H1 (cell line): ENCODE measurements around the gene LSM11. TPM values are rescaled to one million over a fixed set of nuclear protein-coding genes. Genes with fewer than 3 reads are reported as not detected.

ENCODE experiments used
- CTCF ChIA-PET: fragments of 300-600 bp; sonication (Branson Sonifier 250); formaldehyde crosslinking; loops from one replicate; lab custom pipeline; 2021; ENCODE audit not compliant: partially characterized antibody; lab: Charles Lee
- POLR2A ChIA-PET: fragments of 300-600 bp; sonication (Branson Sonifier 250); formaldehyde crosslinking; loops from one replicate; lab custom pipeline; 2021; ENCODE audit warnings: inconsistent platforms; ENCODE audit not compliant: partially characterized antibody; lab: Charles Lee
- DNase-seq, 2 experiments: peaks; one replicate each; pipeline versions ENCODE4 v3.0.0 to v3.0.0-alpha.2; 2010 to 2022; ENCODE audit warnings: low spot score in 2 of 2, low read depth in 1 of 2, mixed read lengths in 1 of 2
- FAIRE-seq: peaks from 2 replicates; lab custom pipeline; 2011; peaks lifted over from hg19 to GRCh38; lab: Jason Lieb, UNC
- H2AFZ ChIP-seq: 2 replicates; pipeline ENCODE4 v1.8.1; 2012; ENCODE audit warnings: low read length, inconsistent platforms
- H2AK5ac ChIP-seq: 2 replicates; pipeline ENCODE4 v1.6.1; 2013; ENCODE audit warnings: low read depth, low read length
- H2BK120ac ChIP-seq: replicated peaks from 2 replicates; pipeline ENCODE3; 2013; ENCODE audit warnings: low read depth, low read length, inconsistent platforms
- H2BK12ac ChIP-seq: 2 replicates; pipeline ENCODE4 v1.6.1; 2013; ENCODE audit warnings: low read depth, low read length
- H2BK15ac ChIP-seq: 2 replicates; pipeline ENCODE4 v1.6.1; 2013; ENCODE audit warnings: low read length
- H2BK20ac ChIP-seq: 2 replicates; pipeline ENCODE4 v1.6.1; 2013; ENCODE audit warnings: low read length
- H2BK5ac ChIP-seq: 2 replicates; pipeline ENCODE4 v1.6.1; 2013; ENCODE audit warnings: low read depth, low read length
- H3K14ac ChIP-seq: 2 replicates; pipeline ENCODE4 v1.6.1; 2013; ENCODE audit warnings: inconsistent platforms; ENCODE audit not compliant: insufficient read length
- H3K18ac ChIP-seq: 2 replicates; pipeline ENCODE4 v1.6.1; 2013; ENCODE audit warnings: low read length; ENCODE audit errors: extremely low read depth
- H3K23ac ChIP-seq: 2 replicates; pipeline ENCODE4 v1.6.1; 2013; ENCODE audit warnings: inconsistent platforms; ENCODE audit not compliant: insufficient read length
- H3K23me2 ChIP-seq: 2 replicates; pipeline ENCODE4 v1.6.1; 2013; ENCODE audit warnings: low read depth, low read length
- H3K27ac ChIP-seq: 2 replicates; pipeline ENCODE4 v1.6.1; 2011; ENCODE audit warnings: low read depth, low read length, inconsistent platforms
- H3K27me3 ChIP-seq, 4 experiments: replicated peaks in 1 of 4; 1 replicate in 1 of 4; 2 replicates in 3 of 4; pipeline versions ENCODE4 v1.6.1 to v1.8.1; 2011 to 2013; ENCODE audit warnings: low read length in 3 of 4, mild to moderate bottlenecking in 3 of 4, inconsistent platforms in 2 of 4, mixed read lengths in 2 of 4, moderate library complexity in 1 of 4; ENCODE audit not compliant: control insufficient read depth in 3 of 4, insufficient read depth in 3 of 4; ENCODE audit errors: extremely low read depth in 1 of 4
- H3K36me3 ChIP-seq, 4 experiments: 2 replicates each; pipeline versions ENCODE4 v1.6.1 to v1.8.1; 2011 to 2013; ENCODE audit warnings: mild to moderate bottlenecking in 4 of 4, low read length in 3 of 4, moderate library complexity in 2 of 4, control low read depth in 1 of 4, inconsistent platforms in 1 of 4; ENCODE audit not compliant: insufficient read depth in 4 of 4, control insufficient read depth in 2 of 4
- H3K4ac ChIP-seq: replicated peaks from 2 replicates; pipeline ENCODE3; 2013; ENCODE audit warnings: low read length, low read depth, mixed read lengths, inconsistent platforms; ENCODE audit not compliant: insufficient read length
- H3K4me1 ChIP-seq, 4 experiments: replicated peaks in 1 of 4; 1 replicate in 1 of 4; 2 replicates in 3 of 4; pipeline versions ENCODE4 v1.6.1 to v1.8.1; 2011 to 2013; ENCODE audit warnings: low read length in 3 of 4, inconsistent platforms in 2 of 4, mixed read lengths in 1 of 4; ENCODE audit not compliant: insufficient read depth in 4 of 4, control insufficient read depth in 3 of 4
- H3K4me2 ChIP-seq, 2 experiments: 2 replicates each; pipeline versions ENCODE4 v1.6.1 to v1.8.1; 2011 to 2013; ENCODE audit warnings: low read depth in 2 of 2, low read length in 2 of 2, control low read depth in 1 of 2, inconsistent platforms in 1 of 2, mild to moderate bottlenecking in 1 of 2; ENCODE audit not compliant: insufficient read depth in 1 of 2
- H3K4me3 ChIP-seq, 4 experiments: fragments of 200-600, 300-600 bp in 1 of 4; sonication (generic), shearing (Covaris generic), sonication (Bioruptor Twin) in 1 of 4; 2 replicates each; pipeline versions ENCODE4 v1.5.1 to v1.8.1; 2011 to 2016; ENCODE audit warnings: low read length in 4 of 4, low read depth in 3 of 4, control low read depth in 2 of 4, inconsistent platforms in 2 of 4, mild to moderate bottlenecking in 2 of 4, mixed read lengths in 1 of 4, moderate library complexity in 1 of 4; ENCODE audit not compliant: insufficient read depth in 2 of 4; ENCODE audit errors: extremely low read depth in 1 of 4
- H3K56ac ChIP-seq: replicated peaks from 2 replicates; pipeline ENCODE3; 2013; ENCODE audit warnings: low read depth, mild to moderate bottlenecking, mixed read lengths, low read length, inconsistent platforms; ENCODE audit not compliant: insufficient read length
- H3K79me1 ChIP-seq: 2 replicates; pipeline ENCODE4 v1.6.1; 2013; ENCODE audit warnings: low read depth, low read length, control low read depth
- H3K79me2 ChIP-seq, 2 experiments: 2 replicates each; pipeline versions ENCODE4 v1.6.1 to v1.8.1; 2012 to 2013; ENCODE audit warnings: low read length in 2 of 2, mild to moderate bottlenecking in 2 of 2, inconsistent platforms in 1 of 2; ENCODE audit not compliant: insufficient read depth in 2 of 2, control insufficient read depth in 1 of 2
- H3K9ac ChIP-seq, 4 experiments: replicated peaks in 1 of 4; 1 replicate in 1 of 4; 2 replicates in 3 of 4; pipeline versions ENCODE4 v1.6.1 to v1.8.1; 2011 to 2013; ENCODE audit warnings: low read depth in 3 of 4, low read length in 3 of 4, control low read depth in 2 of 4, mild to moderate bottlenecking in 2 of 4, moderate library complexity in 2 of 4, inconsistent platforms in 1 of 4; ENCODE audit errors: extremely low read depth in 1 of 4
- H3K9me3 ChIP-seq, 2 experiments: 2 replicates each; pipeline versions ENCODE4 v1.6.1 to v1.8.1; 2012 to 2013; ENCODE audit warnings: mild to moderate bottlenecking in 2 of 2, moderate library complexity in 2 of 2, control low read depth in 1 of 2, inconsistent platforms in 1 of 2, low read depth in 1 of 2, low read length in 1 of 2, mixed read lengths in 1 of 2; ENCODE audit not compliant: insufficient read depth in 2 of 2
- H4K20me1 ChIP-seq, 2 experiments: replicated peaks in 1 of 2; 2 replicates each; pipeline versions ENCODE3 to v1.8.1; 2011 to 2013; ENCODE audit warnings: inconsistent platforms in 2 of 2, low read length in 2 of 2, mild to moderate bottlenecking in 1 of 2; ENCODE audit not compliant: insufficient read depth in 2 of 2, control insufficient read depth in 1 of 2
- H4K5ac ChIP-seq: 2 replicates; pipeline ENCODE4 v1.6.1; 2013; ENCODE audit warnings: low read length, low read depth, mixed read lengths, inconsistent platforms; ENCODE audit not compliant: insufficient read length
- H4K8ac ChIP-seq: 2 replicates; pipeline ENCODE4 v1.8.0; 2013; ENCODE audit warnings: mild to moderate bottlenecking, moderate library complexity, low read length, inconsistent platforms; ENCODE audit not compliant: insufficient read depth; ENCODE audit errors: extremely low read depth
- H4K91ac ChIP-seq: replicated peaks from 2 replicates; pipeline ENCODE3; 2013; ENCODE audit warnings: low read length, mixed read lengths, inconsistent platforms; ENCODE audit not compliant: insufficient read length
- BACH1 ChIP-seq: IDR thresholded peaks from 2 replicates; pipeline ENCODE4 v1.6.1; 2012; ENCODE audit warnings: low read length, improper control_type of control experiment
- CEBPB ChIP-seq: IDR thresholded peaks from 2 replicates; pipeline ENCODE4 v1.6.1; 2012; ENCODE audit warnings: low read depth, low read length
- CREB1 ChIP-seq: IDR thresholded peaks from 2 replicates; pipeline ENCODE4 v1.6.1; 2012; ENCODE audit warnings: inconsistent platforms
- NRF1 ChIP-seq: IDR thresholded peaks from 2 replicates; pipeline ENCODE4 v1.6.1; 2011; ENCODE audit warnings: mild to moderate bottlenecking, low read depth, low read length, improper control_type of control experiment
- POU5F1 ChIP-seq: IDR thresholded peaks from 2 replicates; pipeline ENCODE4 v1.6.1; 2011; ENCODE audit warnings: low read depth, mild to moderate bottlenecking, low read length, moderate library complexity
- RAD21 ChIP-seq, 2 experiments: IDR thresholded peaks in 1 of 2; conservative IDR thresholded peaks in 1 of 2; 2 replicates each; pipeline ENCODE4 v1.6.1; 2011; ENCODE audit warnings: low read depth in 2 of 2, low read length in 2 of 2, improper control_type of control experiment in 1 of 2, inconsistent platforms in 1 of 2, mild to moderate bottlenecking in 1 of 2, moderate library complexity in 1 of 2
- RBBP5 ChIP-seq: IDR thresholded peaks from 2 replicates; pipeline ENCODE4 v1.7.1; 2012; ENCODE audit warnings: low read depth, mild to moderate bottlenecking, inconsistent platforms, low read length, moderate library complexity, borderline replicate concordance
- RXRA ChIP-seq: IDR thresholded peaks from 2 replicates; pipeline ENCODE4 v1.6.1; 2011; ENCODE audit warnings: low read depth, mild to moderate bottlenecking, low read length, moderate library complexity; ENCODE audit not compliant: insufficient read depth
- SUZ12 ChIP-seq: fragments of 200-600 bp; sonication (generic); IDR thresholded peaks from 2 replicates; pipeline ENCODE4 v1.6.1; 2012; ENCODE audit warnings: mild to moderate bottlenecking, inconsistent platforms, low read length, moderate library complexity, mixed read lengths
- TCF12 ChIP-seq: IDR thresholded peaks from 2 replicates; pipeline ENCODE4 v1.6.1; 2011; ENCODE audit warnings: low read depth, mild to moderate bottlenecking, low read length
- WGBS, 2 experiments: shearing (Covaris generic) in 1 of 2; methylation state at CpG; one replicate each; pipeline versions ENCODE4 v1.1.6 to v1.1.7; 2013 to 2015; ENCODE audit warnings: low lambda C conversion rate in 2 of 2, mixed read lengths in 2 of 2, inconsistent platforms in 1 of 2, low coverage in 1 of 2, missing lambda C conversion rate in 1 of 2; ENCODE audit not compliant: insufficient replicate concordance in 2 of 2, insufficient coverage in 1 of 2, insufficient read length in 1 of 2; ENCODE audit errors: extremely low coverage in 1 of 2, missing lambda C conversion rate in 1 of 2; 5-methylcytosine and 5-hydroxymethylcytosine counted together
- polyA plus RNA-seq, 7 experiments: library from polyadenylated mRNA; depleted of rRNA in 3 of 7; stranded (reverse) in 5 of 7; unstranded in 2 of 7; fragments of >200 nt in 5 of 7; fragments of 200-250 nt in 2 of 7; gene quantifications; 1 replicate in 5 of 7; 2 replicates in 1 of 7; 4 replicates in 1 of 7; pipeline versions ENCODE4 v1.2.1 to v1.2.3, GENCODE V29; 2011 to 2013; ENCODE audit warnings: missing spikeins in 2 of 7, mixed read lengths in 2 of 7
- total RNA-seq: library from RNA; stranded (reverse); fragmentation: NEBNext Ultra II Directional; extraction: Animal tissue kit (Norgen Biotek cat#: 25700); gene quantifications from 2 replicates; pipeline ENCODE4 v1.2.1, GENCODE V29; 2021
- TF ChIP-seq, protein P1 (sequence below): IDR thresholded peaks from 2 replicates; pipeline ENCODE4 v1.6.1; 2011; ENCODE audit warnings: low read length, improper control_type of control experiment

The LSM11 gene
- total and polyA plus RNA-seq, 2 of the 8 experiments (the other 6 are each of a cell fraction or from before 2014, with no cell fraction given), result 1.8 to 3.9 TPM

DNA sequence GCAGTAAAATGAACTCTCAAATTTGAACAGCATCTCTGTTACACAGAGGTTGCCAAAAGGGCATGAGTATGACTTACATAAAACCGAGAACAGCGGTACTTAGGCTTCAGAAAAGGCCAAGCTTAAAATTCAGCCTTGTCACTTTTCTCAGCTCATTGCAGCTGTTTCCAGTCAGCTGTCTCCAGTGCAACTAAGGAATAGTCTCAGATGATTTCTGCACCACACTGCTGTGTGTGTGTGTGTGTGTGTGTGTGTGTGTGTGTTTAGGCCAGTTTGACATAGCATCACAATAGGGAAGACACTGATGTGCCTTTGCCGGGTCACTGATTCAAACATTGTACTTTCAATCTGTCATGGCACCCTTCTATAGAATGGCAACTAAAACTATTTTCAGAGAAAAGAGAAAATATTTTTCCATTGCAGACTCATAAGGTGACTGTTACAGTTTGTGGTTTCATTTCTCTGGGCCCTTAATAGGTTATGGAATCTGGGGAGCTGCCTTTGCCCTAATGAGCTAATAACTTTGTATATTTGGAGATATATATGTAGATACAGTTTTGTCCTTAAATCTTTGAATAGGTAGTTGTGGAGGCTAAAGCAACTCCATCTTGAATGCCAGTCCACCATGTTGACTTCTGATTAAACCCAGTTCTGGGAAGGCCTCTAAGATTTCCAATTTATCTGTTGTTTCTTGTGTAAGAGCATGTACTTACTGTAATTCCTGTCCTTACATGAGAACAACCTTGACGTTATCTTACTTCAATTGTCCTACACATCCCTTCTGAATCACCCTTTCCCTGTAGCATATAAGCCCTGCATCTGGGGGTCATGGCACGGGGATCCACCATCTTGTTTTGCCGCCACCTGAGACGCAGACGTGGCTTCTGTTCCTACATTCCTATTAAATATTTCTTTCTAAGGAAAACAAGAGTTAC is 4.5 kb downstream of the LSM11 start:
- H3K14ac ChIP-seq, result no peak overlapping the region
- WGBS, 2 experiments, result 93% methylated on average over 8 of the region's 8 CpGs; no CpG with 5 or more reads in 1 of the 2 experiments
- H3K56ac ChIP-seq, result no peak overlapping the region
- H2BK5ac ChIP-seq, result no peak overlapping the region
- POLR2A ChIA-PET, result no interaction called here
- no peak overlapping the region for H2BK15ac ChIP-seq
- DNase-seq, result no peak
- no peak overlapping the region for H3K9ac ChIP-seq
- FAIRE-seq, result no peak
- no peak overlapping the region for H3K4me3 ChIP-seq
- H2AK5ac ChIP-seq, result no peak overlapping the region
- no peak overlapping the region for H3K27ac ChIP-seq
- H2BK120ac ChIP-seq, result no peak overlapping the region
- H3K4me1 ChIP-seq, result peaks cover 0 to 7% (median 0%) of the 10 kb centered on the region in 4 experiments; a peak in 3 of 7 replicates
- H3K23me2 ChIP-seq, result peaks cover 6% of the 10 kb centered on the region; the same call in 1 of the 2 replicates
- peaks cover 0 to 13% (median 7%) of the 10 kb centered on the region in 4 experiments; a peak in 5 of 7 replicates for H3K27me3 ChIP-seq
- no peaks in the 10 kb centered on the region for H3K79me1 ChIP-seq
- H2BK20ac ChIP-seq, result no peak overlapping the region
- CTCF ChIA-PET, result interaction anchor here (0.8 to 2.5 kb wide), 7 partner anchors 12 to 301 kb away, joined by 3 to 11 read pairs (median 3); no protein-coding TSS in a partner anchor
- no peak overlapping the region for H4K8ac ChIP-seq
- H3K18ac ChIP-seq, result no peak overlapping the region
- no peaks in the 10 kb centered on the region for H4K20me1 ChIP-seq
- no peak overlapping the region for H4K5ac ChIP-seq
- no peaks in the 10 kb centered on the region for H3K9me3 ChIP-seq
- no peak overlapping the region for H2AFZ ChIP-seq
- H4K91ac ChIP-seq, result no peak overlapping the region
- H2BK12ac ChIP-seq, result no peak overlapping the region
- H3K4me2 ChIP-seq, result no peak overlapping the region
- no peak overlapping the region for H3K4ac ChIP-seq
- no peaks in the 10 kb centered on the region for H3K36me3 ChIP-seq
- no peak overlapping the region for H3K23ac ChIP-seq
- H3K79me2 ChIP-seq, result no peaks in the 10 kb centered on the region
- TF ChIP-seq TCF12 (no peak), RXRA (no peak), SUZ12 (no peak), RBBP5 (no peak), NRF1 (no peak), CEBPB (no peak), POU5F1 (no peak), RAD21 (IDR thresholded peaks at IDR 0.05 in 1 of 2, conservative IDR thresholded peaks at IDR 0.05 in 1 of 2; ENCODE audit: low read depth in 2 of 2, low read length in 2 of 2) (no peak), BACH1 (no peak), CREB1 (no peak)
- TF ChIP-seq, protein P1, sequence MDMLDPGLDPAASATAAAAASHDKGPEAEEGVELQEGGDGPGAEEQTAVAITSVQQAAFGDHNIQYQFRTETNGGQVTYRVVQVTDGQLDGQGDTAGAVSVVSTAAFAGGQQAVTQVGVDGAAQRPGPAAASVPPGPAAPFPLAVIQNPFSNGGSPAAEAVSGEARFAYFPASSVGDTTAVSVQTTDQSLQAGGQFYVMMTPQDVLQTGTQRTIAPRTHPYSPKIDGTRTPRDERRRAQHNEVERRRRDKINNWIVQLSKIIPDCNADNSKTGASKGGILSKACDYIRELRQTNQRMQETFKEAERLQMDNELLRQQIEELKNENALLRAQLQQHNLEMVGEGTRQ, result no peak
